Measurements from ENCODE around the gene ADGRA1. TPM values are rescaled to one million over a fixed set of nuclear protein-coding genes. Genes with fewer than 3 reads are reported as not detected.

ADGRA1 gene
- total RNA-seq, 1 donor from 2014 or later: 0.99 TPM

DNA sequence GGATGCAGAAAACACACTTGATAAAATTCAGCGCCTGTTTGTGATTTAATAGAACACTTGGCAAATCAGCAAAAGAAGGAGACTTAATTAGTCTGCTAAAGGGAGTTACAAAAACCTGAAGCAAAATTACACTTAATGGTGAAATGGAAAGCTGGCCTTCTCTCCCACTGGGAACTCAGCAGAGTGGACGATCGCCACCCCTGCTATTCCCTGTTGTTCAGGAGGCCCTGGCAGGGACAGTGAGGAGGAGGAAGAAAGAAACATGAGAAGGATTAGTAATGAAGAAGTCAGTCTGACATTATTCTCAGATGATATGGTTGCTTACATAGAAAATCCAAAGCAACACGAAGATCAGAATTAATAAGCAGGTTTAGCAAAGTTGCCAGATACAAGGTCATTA is 66.7 kb downstream of the ADGRA1 start:
- H3K27ac Mint-ChIP-seq: no peak overlapping the region
- DNase-seq (ENCODE audit: extremely low spot score, unreplicated experiment): no peak
- peaks cover 46% of the 10 kb centered on the region for H3K27me3 Mint-ChIP-seq
- no peaks in the 10 kb centered on the region for H3K36me3 Mint-ChIP-seq
- no peak overlapping the region for H3K4me3 Mint-ChIP-seq
- H3K4me1 Mint-ChIP-seq (ENCODE audit: unreplicated experiment): peaks cover 6% of the 10 kb centered on the region
- H3K9me3 Mint-ChIP-seq: no peaks in the 10 kb centered on the region
- TF ChIP-seq, protein P1, sequence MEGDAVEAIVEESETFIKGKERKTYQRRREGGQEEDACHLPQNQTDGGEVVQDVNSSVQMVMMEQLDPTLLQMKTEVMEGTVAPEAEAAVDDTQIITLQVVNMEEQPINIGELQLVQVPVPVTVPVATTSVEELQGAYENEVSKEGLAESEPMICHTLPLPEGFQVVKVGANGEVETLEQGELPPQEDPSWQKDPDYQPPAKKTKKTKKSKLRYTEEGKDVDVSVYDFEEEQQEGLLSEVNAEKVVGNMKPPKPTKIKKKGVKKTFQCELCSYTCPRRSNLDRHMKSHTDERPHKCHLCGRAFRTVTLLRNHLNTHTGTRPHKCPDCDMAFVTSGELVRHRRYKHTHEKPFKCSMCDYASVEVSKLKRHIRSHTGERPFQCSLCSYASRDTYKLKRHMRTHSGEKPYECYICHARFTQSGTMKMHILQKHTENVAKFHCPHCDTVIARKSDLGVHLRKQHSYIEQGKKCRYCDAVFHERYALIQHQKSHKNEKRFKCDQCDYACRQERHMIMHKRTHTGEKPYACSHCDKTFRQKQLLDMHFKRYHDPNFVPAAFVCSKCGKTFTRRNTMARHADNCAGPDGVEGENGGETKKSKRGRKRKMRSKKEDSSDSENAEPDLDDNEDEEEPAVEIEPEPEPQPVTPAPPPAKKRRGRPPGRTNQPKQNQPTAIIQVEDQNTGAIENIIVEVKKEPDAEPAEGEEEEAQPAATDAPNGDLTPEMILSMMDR (conservative IDR thresholded peaks at IDR 0.05): no peak

DNA sequence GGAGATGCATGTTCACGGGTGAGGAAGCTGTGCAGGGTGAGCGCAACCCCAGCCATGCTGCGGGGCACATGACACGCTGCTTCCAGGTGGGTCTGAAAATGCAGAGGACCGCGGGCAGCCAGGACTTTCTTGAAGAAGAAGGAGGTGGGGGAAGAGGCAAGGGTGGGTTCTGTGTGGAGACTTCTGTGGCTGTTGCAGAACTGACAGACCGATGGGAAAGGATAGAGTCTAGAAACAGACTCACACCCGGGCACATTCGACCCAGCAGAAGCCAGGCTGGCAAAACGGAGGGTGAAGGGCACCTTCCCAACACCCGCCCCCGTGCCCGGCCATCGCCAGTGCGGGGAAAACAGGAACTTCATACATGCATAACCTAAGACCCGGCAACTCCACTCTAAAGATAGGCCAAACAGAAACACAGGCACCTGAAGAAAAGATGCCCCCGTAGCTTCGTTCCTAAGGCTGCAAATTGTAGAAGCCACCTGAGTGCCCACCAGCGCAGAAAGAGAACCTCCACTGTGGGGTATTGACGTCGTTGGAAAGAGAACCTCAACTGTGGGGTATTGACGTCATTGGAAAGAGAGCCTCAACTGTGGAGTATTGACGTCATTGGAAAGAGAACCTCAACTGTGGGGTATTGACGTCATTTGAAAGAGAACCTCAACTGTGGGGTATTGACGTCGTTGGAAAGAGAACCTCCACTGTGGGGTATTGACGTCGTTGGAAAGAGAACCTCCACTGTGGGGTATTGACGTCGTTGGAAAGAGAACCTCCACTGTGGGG is 67.5 kb downstream of the ADGRA1 start:
- no peak for DNase-seq (ENCODE audit: extremely low spot score, unreplicated experiment)
- no peak overlapping the region for H3K4me3 Mint-ChIP-seq
- peaks cover 39% of the 10 kb centered on the region for H3K27me3 Mint-ChIP-seq
- H3K27ac Mint-ChIP-seq: no peak overlapping the region
- H3K36me3 Mint-ChIP-seq: no peaks in the 10 kb centered on the region
- TF ChIP-seq, protein P1 (conservative IDR thresholded peaks at IDR 0.05): no peak
- peaks cover 6% of the 10 kb centered on the region for H3K4me1 Mint-ChIP-seq (ENCODE audit: unreplicated experiment)
- no peaks in the 10 kb centered on the region for H3K9me3 Mint-ChIP-seq

DNA sequence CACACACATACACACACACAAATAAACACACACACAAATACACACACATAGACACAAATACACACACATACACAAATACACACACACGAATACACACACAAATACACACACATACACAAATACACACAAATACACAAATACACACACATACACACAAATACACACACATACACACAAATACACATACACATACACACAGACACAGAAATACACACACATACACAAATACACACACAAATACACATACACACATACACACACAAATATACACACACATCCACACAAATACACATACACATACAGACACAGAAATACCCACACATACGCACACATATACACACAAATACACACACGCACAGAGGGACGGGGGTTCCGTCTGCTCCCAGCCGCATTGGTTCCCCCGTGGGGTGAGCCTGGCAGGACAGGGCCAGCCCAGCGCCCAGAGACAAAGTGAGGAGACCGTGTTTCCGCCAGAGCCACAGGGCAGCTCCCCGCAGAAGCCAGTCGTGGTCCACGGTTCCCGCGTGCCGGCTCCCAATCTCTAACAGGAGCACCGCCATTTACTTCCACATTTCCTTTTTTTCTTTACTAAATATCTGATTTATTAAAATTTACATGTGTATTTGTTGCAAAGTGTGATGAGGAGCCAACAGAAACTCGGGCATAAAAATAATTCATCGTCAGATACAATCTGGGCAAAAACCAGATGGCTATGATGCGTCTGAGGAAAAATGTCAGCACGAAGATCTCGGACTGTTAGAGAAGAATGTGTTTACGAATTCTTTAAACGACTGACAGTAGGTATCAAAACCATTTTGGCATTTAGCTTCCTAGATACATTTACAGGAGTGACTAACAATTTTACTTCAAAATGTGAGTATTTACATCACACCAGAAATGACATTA is 69.2 kb downstream of the ADGRA1 start:
- no peak for DNase-seq (ENCODE audit: extremely low spot score, unreplicated experiment)
- no peaks in the 10 kb centered on the region for H3K36me3 Mint-ChIP-seq
- H3K9me3 Mint-ChIP-seq: no peaks in the 10 kb centered on the region
- H3K4me3 Mint-ChIP-seq: peak overlapping the region; percentile 57
- TF ChIP-seq, protein P1 (conservative IDR thresholded peaks at IDR 0.05): no peak
- H3K27ac Mint-ChIP-seq: peak overlapping the region; percentile 34
- H3K27me3 Mint-ChIP-seq: peaks cover 31% of the 10 kb centered on the region
- peaks cover under 1% of the 10 kb centered on the region for H3K4me1 Mint-ChIP-seq (ENCODE audit: unreplicated experiment)

DNA sequence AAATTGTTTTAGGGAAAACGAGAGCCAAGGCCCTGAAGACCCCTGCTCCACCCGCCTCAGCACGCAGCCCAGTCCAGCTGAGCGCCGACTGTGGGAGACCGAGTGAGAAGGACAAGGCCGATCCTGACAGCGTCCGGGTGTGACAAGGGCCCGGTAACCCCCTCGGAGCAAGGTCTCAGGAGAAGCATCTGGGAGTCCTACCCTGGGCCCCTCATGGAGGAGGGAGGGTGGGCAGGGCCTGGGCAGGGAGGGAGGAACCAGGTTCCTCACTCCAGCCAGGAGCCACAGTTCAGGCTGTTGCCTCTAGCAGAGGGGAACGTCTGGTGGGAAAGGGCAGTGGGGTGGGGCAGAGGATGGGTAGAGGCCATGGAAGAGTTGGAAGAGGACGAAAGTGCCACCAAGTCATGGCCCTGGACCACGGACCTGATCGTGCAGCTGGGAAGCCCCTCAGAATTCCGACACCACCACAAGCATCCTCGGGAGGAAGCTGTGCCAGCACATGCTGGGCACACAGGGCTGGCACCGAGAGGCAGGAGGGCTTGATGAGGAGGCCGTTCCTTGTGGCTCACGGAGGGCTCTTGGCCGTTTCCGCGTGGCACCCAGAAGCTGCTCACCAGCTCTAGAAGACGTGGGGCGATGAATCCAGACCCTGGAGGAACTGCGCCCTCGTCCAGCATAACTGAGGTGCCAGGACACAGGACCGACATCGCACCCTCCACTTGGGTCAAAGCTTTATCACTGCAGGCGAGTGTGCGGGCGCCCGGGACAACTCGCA is 70.1 kb downstream of the ADGRA1 start:
- Mint-ChIP-seq H3K36me3 (no peaks in the 10 kb centered on the region), H3K9me3 (no peaks in the 10 kb centered on the region), H3K4me1 (ENCODE audit: unreplicated experiment) (no peaks in the 10 kb centered on the region), H3K27ac (peak overlapping the region; percentile 34), H3K4me3 (peak overlapping the region; percentile 57), H3K27me3 (peaks cover 32% of the 10 kb centered on the region)
- no peak for DNase-seq (ENCODE audit: extremely low spot score, unreplicated experiment)
- TF ChIP-seq, protein P1 (conservative IDR thresholded peaks at IDR 0.05): no peak

DNA sequence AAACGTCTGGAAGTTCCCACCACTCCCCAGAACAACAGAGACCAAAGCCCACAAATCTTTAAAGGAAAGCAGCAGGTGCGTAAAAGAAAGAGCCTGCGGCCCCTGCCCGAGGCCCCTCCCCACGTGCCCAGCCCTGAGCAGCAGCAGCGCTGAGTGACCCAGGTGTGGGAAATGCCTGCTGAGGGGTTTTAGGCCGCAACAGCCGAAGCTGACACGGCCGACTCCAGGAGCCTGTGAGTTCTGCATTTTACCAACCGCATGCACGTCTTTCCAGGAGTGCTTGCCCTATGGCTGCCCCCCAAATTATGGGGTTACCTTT is 70.7 kb downstream of the ADGRA1 start:
- Mint-ChIP-seq H3K27me3 (peaks cover 36% of the 10 kb centered on the region), H3K4me1 (ENCODE audit: unreplicated experiment) (no peaks in the 10 kb centered on the region), H3K27ac (no peak overlapping the region), H3K36me3 (no peaks in the 10 kb centered on the region), H3K4me3 (peak overlapping the region; percentile 34), H3K9me3 (no peaks in the 10 kb centered on the region)
- no peak for DNase-seq (ENCODE audit: extremely low spot score, unreplicated experiment)
- TF ChIP-seq, protein P1 (conservative IDR thresholded peaks at IDR 0.05): no peak

All from type B pancreatic cell (in vitro differentiated cells).